BLaER1 (cell line): ENCODE measurements around the gene SNX22.

Experiments used
- H3K27ac ChIP-seq: shearing (Covaris generic); formaldehyde crosslinking; 2 replicates; pipeline ENCODE4 v1.8.1; 2022
- H3K27me3 ChIP-seq: shearing (Covaris generic); formaldehyde crosslinking; 2 replicates; pipeline ENCODE4 v1.8.1; 2022
- H3K36me3 ChIP-seq: shearing (Covaris generic); formaldehyde crosslinking; 2 replicates; pipeline ENCODE4 v1.8.1; 2022
- H3K4me1 ChIP-seq: shearing (Covaris generic); formaldehyde crosslinking; 2 replicates; pipeline ENCODE4 v1.8.1; 2022
- H3K4me2 ChIP-seq: shearing (Covaris generic); formaldehyde crosslinking; 2 replicates; pipeline ENCODE4 v1.8.1; 2022
- H3K4me3 ChIP-seq: shearing (Covaris generic); formaldehyde crosslinking; 2 replicates; pipeline ENCODE4 v1.8.1; 2022
- H3K9ac ChIP-seq: shearing (Covaris generic); formaldehyde crosslinking; 2 replicates; pipeline ENCODE4 v1.8.1; 2022
- H3K9me3 ChIP-seq: shearing (Covaris generic); formaldehyde crosslinking; 2 replicates; pipeline ENCODE4 v1.8.1; 2022
- H4K20me1 ChIP-seq: shearing (Covaris generic); formaldehyde crosslinking; 2 replicates; pipeline ENCODE4 v1.8.1; 2022
- Cebpa-rat ChIP-seq: shearing (Covaris generic); IDR thresholded peaks from 2 replicates; pipeline ENCODE4 v1.8.1; 2022

SNX22 gene

DNA sequence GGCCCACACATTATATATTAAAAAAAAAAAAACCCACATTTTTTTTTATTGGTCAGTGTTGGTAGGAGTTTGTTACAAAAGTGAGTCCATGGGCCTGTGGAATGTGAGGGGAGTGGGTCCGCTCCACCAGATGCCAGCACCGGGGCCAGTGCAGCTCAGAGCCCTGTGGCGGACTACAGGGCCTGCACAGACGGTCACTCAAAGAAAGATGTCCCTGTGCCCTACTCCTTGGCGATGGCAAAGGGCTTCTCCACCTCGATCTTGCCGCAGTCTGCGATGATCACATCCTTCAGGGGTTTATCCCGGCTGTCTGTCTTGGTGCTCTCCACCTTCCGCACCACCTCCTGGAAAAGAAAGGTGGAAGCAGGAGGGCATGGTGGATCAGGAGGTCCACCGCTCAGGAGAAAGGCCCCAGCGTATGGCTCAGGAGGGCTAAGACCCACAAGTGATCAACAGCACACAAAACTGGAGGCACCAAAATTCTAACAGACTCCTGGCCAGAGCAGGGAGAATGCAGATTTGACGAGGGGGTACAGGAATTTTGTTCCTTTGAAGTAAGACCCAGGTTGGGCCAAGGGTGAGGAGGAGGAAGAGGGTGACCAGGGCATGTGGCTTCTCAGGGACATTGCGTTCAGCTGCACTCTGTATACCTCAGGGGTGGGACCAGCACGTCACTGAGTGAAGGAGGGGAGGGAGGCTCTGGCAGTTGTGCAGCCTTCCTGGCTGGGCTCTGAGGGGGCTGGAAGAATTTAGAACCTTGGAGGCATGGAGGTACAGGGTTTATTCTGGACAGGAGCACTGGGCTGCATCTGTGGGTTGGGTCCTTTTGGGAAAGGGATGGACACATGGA, 4.5 kb downstream of the SNX22 start:
- TF ChIP-seq Cebpa-rat, result no peak
- no peaks in the 10 kb centered on the region for H3K9me3 ChIP-seq
- 0 out of 2 replicates have a peak overlapping the region, but pooled peaks have one; percentile 12 for H3K9ac ChIP-seq
- H3K4me1 ChIP-seq, result peaks cover 76% of the 10 kb centered on the region
- no peak overlapping the region for H3K4me3 ChIP-seq
- H4K20me1 ChIP-seq, result peaks cover 75% of the 10 kb centered on the region
- H3K4me2 ChIP-seq, result peak overlapping the region; percentile 14; the same call in 1 of the 2 replicates
- H3K27me3 ChIP-seq, result no peaks in the 10 kb centered on the region
- H3K27ac ChIP-seq, result peak overlapping the region; percentile 35
- H3K36me3 ChIP-seq, result peaks cover 74% of the 10 kb centered on the region

DNA sequence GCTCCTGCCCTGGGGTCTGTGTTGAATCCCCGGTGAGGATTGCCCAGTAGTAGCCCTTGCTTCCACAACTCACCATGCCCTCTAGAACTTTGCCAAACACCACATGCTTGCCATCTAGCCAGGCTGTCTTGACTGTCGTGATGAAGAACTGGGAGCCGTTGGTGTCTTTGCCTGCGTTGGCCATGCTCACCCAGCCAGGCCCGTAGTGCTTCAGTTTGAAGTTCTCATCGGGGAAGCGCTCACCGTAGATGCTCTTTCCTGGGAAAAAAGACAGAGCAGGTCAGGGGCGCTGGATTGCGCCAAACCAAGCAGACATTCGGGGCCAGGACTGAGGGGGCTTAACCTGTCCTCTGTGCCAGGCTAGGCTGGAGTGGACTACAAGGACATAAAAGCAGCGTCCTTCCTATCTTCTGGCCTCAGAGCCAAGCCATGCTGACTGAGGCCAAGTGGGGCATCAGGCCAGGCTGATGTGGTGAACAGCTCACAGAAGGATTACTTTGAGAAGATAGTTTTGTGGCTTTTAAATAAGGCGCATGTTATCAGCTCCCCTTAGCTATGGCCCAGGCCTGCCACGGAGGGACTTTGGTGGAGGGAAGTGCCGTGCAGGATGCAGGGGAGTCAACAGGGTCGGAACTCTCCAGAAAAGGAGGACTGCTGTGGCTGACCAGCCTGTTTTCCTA, 5.3 kb downstream of the SNX22 start:
- Histone ChIP-seq H3K4me1 (peaks cover 81% of the 10 kb centered on the region), H3K9me3 (no peaks in the 10 kb centered on the region), H3K4me2 (0 out of 2 replicates have a peak overlapping the region, but pooled peaks have one; percentile 8), H3K36me3 (peaks cover 79% of the 10 kb centered on the region), H4K20me1 (peaks cover 83% of the 10 kb centered on the region), H3K27ac (peak overlapping the region; percentile 35), H3K4me3 (no peak overlapping the region), H3K27me3 (no peaks in the 10 kb centered on the region), H3K9ac (peak overlapping the region; percentile 40)
- TF ChIP-seq Cebpa-rat, result no peak

DNA sequence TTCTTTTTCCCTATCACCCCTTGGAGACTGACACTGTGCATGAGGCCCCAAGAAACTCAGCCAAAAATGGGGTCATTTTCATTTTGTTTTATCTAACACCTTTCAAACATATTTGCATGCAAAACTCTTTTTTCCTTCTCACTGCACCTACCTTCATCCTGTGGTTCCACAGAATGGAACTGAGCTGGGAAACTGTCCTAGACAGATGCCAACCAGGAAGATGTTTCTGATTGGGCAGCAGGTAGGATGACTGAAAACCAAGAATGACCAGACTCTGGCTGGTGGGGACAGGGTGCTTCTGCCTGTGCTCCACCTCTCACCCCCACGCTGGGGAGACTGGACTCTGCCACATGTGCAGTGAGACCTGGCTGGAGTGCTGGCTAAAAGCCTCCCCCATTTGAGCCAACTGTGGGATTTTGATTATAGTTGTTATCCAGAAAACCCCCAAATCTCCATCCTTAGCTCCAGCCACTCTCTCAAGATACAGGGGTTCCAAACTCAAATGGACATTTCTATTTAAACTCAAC, 6.1 kb downstream of the SNX22 start:
- H3K27me3 ChIP-seq, result no peaks in the 10 kb centered on the region
- no peaks in the 10 kb centered on the region for H3K9me3 ChIP-seq
- H3K4me2 ChIP-seq, result peak overlapping the region; percentile 98; the same call in 1 of the 2 replicates
- TF ChIP-seq Cebpa-rat, result no peak
- H4K20me1 ChIP-seq, result peaks cover 87% of the 10 kb centered on the region
- H3K9ac ChIP-seq, result 0 out of 2 replicates have a peak overlapping the region, but pooled peaks have one; percentile 40
- 0 out of 2 replicates have a peak overlapping the region, but pooled peaks have one; percentile 58 for H3K27ac ChIP-seq
- H3K36me3 ChIP-seq, result peaks cover 79% of the 10 kb centered on the region
- no peak overlapping the region for H3K4me3 ChIP-seq
- H3K4me1 ChIP-seq, result peaks cover 84% of the 10 kb centered on the region

DNA sequence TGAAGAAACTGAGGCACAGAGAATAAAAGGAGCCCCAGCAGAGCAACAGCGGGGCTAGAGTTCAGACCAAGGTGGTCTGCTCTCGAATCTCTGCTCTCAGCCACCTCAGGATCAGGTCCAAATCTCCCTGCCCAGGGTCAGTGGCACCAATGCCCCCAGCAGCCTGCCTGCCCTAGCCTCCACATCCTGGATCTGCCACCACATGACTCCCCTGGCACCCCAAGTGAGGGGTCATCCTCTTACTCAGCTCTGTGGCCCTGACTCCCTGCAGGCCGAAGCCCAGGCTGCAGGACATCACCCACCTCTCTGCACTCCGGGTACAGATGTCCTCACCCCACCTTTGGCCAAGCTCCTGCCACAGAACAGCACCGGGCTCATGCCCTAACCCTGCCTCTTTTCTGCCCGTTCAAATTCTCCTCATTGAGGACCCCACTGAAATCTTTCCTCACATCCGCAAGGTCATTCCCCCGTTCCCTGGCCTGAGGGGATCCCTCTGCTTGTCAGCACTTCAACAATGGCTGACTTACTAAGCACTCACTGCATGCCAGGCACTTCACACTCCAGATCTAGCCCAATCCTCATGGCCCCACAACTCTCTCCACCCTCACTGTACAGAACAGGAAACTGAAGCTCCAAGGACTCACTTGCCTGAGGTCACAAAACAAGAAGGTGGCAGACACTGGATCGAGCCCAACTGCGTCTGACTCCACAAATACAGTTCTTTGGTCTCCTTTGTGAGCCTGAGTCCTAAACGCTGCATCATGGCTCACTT, 7.0 kb downstream of the SNX22 start:
- no peaks in the 10 kb centered on the region for H3K9me3 ChIP-seq
- peak overlapping the region; percentile 98 for H3K4me2 ChIP-seq
- H3K27me3 ChIP-seq, result no peaks in the 10 kb centered on the region
- H3K4me1 ChIP-seq, result peaks cover 86% of the 10 kb centered on the region
- H3K36me3 ChIP-seq, result peaks cover 79% of the 10 kb centered on the region
- H4K20me1 ChIP-seq, result peaks cover 87% of the 10 kb centered on the region
- peak overlapping the region; percentile 50 for H3K9ac ChIP-seq
- H3K4me3 ChIP-seq, result no peak overlapping the region
- TF ChIP-seq Cebpa-rat, result no peak
- H3K27ac ChIP-seq, result peak overlapping the region; percentile 58

DNA sequence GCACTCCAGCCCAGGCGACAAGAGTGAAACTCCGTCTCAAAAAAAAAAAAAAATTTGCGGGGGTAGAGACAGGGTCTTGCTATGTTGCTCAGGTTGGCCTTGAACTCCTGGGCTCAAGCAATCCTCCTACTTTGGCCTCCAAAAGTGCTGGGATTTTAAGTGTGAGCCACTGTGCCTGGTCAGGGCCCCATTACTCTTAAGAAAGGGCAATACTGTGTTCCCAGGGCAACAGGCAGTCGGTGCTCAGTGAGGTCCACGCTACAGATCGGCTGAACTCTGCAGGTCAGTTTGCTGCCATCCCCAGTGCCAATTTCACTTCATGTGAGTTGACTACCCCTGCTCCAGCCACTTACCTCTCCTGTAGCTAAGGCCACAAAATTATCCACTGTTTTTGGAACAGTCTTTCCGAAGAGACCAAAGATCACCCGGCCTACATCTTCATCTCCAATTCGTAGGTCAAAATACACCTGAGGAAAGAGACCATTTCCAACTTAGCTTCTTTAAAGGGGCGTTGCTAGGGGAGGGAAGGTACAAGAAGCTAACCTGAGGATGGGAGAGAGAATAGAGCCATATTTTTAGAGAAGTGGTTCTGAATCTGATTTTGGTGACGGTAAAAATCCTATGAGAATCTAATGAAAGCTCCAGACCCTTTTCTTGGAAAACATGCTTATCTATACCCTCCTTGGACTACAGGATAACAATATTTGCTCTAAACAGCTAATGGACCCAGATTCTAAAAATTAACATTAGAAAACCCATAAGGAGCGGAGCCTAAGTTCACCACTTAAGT, 10.4 kb downstream of the SNX22 start:
- H3K36me3 ChIP-seq, result peaks cover 46% of the 10 kb centered on the region
- peaks cover 65% of the 10 kb centered on the region for H3K4me1 ChIP-seq
- H3K4me2 ChIP-seq, result peak overlapping the region; percentile 98
- H3K9ac ChIP-seq, result peak overlapping the region; percentile 93
- peak overlapping the region; percentile 85 for H3K4me3 ChIP-seq
- peaks cover 53% of the 10 kb centered on the region for H4K20me1 ChIP-seq
- no peaks in the 10 kb centered on the region for H3K9me3 ChIP-seq
- H3K27ac ChIP-seq, result peak overlapping the region; percentile 90
- no peaks in the 10 kb centered on the region for H3K27me3 ChIP-seq
- TF ChIP-seq Cebpa-rat, result no peak

DNA sequence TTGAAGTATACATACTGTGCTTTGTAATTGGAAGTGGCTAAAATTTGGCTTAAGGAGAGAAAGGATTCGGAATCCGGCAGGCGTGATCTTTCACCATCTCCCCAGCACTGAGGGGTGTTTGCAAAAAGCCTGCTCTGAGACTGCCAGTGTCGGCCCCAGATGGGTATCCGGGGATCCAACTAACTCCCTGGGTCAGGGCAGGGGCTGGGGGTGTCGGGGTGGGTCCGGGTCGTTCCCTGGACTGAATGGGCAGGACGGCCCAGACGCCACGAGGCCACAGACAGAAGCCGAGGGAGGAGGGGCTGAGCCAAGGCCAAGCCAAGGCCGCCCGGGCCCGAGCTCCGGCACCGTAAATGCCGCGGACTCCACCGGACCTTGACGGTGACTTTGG, 10.9 kb downstream of the SNX22 start:
- Histone ChIP-seq H3K4me3 (peak overlapping the region; percentile 85), H3K4me2 (peak overlapping the region; percentile 98), H3K27ac (peak overlapping the region; percentile 90), H4K20me1 (peaks cover 48% of the 10 kb centered on the region), H3K27me3 (no peaks in the 10 kb centered on the region), H3K9ac (peak overlapping the region; percentile 93), H3K36me3 (peaks cover 40% of the 10 kb centered on the region), H3K9me3 (no peaks in the 10 kb centered on the region), H3K4me1 (peaks cover 59% of the 10 kb centered on the region)
- no peak for TF ChIP-seq Cebpa-rat

DNA sequence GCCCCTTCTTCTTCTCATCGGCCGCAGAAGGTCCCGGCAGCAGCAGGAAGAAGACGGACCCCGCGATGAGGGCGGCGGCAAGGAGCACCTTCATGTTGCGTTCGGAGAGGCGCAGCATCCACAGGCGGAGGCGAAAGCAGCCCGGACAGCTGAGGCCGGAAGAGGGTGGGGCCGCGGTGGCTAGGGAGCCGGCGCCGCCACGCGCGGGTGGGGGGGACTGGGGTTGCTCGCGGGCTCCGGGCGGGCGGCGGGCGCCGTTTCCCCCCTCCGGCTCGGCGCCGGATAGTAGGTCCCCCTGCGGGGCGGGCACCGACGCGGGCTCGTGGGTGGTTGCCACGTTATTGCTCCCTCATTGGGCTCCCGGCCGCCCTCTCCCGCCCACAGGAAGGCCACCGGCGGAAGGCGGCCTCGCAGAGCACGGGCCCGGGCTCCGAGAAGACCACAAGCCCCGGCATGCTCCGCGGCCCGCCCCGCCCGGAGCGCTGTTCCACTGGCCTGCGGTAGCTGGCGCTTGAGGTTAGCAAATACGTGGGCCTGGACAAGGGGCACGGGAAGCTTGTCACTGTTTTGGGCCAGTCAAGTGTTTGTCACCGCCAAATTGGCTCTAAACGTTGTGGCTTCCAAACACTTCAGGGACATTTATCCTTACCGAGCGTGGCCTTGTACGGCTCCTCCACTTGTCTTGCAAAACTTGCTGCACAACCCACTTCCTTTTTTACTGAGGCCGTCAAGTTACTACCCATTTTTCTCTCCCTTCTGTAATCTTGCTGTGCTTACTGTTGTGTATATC, 11.5 kb downstream of the SNX22 start, which contains the start of gene PPIB:
TSS of gene PPIB (minus strand) at position 154 of the 790 bp plus-strand sequence. CDS start at position 118, 36 bp downstream.
- Histone ChIP-seq H3K27me3 (no peaks in the 10 kb centered on the region), H3K4me2 (peak within 1 kb of the TSS; percentile 98), H3K36me3 (peaks cover 34% of the 10 kb centered on the region), H3K9me3 (no peaks in the 10 kb centered on the region), H3K9ac (peak within 1 kb of the TSS; percentile 93), H3K4me3 (peak within 1 kb of the TSS; percentile 85), H3K4me1 (peaks cover 53% of the 10 kb centered on the region), H4K20me1 (peaks cover 42% of the 10 kb centered on the region), H3K27ac (peak within 1 kb of the TSS; percentile 90)
- TF ChIP-seq Cebpa-rat, result no peak

DNA sequence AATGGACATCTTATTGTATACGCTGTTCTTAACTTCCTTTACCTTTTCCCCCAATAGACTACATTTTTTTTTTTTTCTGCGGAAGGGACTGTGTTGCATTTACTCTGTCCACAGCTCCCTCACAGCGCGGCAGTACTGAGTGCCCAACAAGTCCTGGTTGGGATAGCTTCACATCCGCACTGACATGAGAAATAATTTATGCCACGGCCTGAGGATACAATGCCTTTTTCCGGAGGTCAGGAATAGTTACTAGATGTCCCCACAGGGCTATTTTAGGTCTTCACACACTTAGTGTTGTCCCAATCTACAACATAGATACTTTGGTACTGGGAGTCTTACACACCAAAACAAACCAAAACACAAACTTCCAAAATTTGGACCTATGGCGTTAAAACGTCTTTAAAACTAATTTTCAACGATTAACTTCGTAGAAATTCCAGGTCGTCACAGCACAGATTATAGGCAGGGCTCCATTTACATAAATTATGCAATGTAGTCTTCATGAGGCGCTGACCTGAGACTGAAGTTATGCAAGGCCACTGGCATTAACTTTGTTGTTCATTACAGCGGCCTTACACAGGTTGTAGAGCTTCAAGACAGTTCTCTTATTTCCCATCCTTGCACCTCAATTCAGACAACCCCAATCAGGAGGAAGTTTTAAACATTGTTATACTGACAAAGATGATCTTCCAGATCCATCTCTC, 12.3 kb downstream of the SNX22 start:
- Histone ChIP-seq H3K9me3 (no peaks in the 10 kb centered on the region), H3K27ac (peak overlapping the region; percentile 69), H3K27me3 (no peaks in the 10 kb centered on the region), H3K4me3 (peak overlapping the region; percentile 85), H3K4me1 (peaks cover 46% of the 10 kb centered on the region), H3K36me3 (peaks cover 27% of the 10 kb centered on the region), H3K4me2 (peak overlapping the region; percentile 80), H4K20me1 (peaks cover 34% of the 10 kb centered on the region), H3K9ac (peak overlapping the region; percentile 74)
- no peak for TF ChIP-seq Cebpa-rat
